MM.1S (cell line): ENCODE data around the gene DYNC1H1.
"Not testable (repeated sequence)": the region's sequence is repeated elsewhere in the genome, so short reads cannot be mapped to it uniquely, and the experiment has no call there.

Experiments used
- DNase-seq: peaks from one replicate; pipeline ENCODE4 v3.0.0-alpha.2; 2015
- H2AFZ ChIP-seq: fragments of 300-600 bp; sonication (generic); 2 replicates; pipeline ENCODE4 v1.6.0; 2016; ENCODE audit warnings: antibody characterized with exemption, low read length
- H3F3A ChIP-seq: fragments of 300-600 bp; sonication (generic); 2 replicates; pipeline ENCODE4 v1.6.1; 2016; ENCODE audit warnings: mild to moderate bottlenecking, antibody characterized with exemption, low read length, moderate library complexity, mixed read lengths; ENCODE audit not compliant: insufficient read depth
- H3K27ac ChIP-seq: fragments of 300-600 bp; sonication (generic); 2 replicates; pipeline ENCODE4 v1.5.1; 2016; ENCODE audit warnings: mild to moderate bottlenecking, low read length
- H3K27me3 ChIP-seq: fragments of 300-600 bp; sonication (generic); replicated peaks from 2 replicates; pipeline ENCODE4 v1.6.0; 2016; ENCODE audit warnings: low read length; ENCODE audit not compliant: insufficient read depth
- H3K36me3 ChIP-seq: fragments of 300-600 bp; sonication (generic); replicated peaks from 2 replicates; pipeline ENCODE4 v1.6.1; 2016; ENCODE audit warnings: mild to moderate bottlenecking, low read length, mixed read lengths; ENCODE audit not compliant: insufficient read depth
- H3K4me1 ChIP-seq: fragments of 300-600 bp; sonication (generic); 2 replicates; pipeline ENCODE4 v1.6.1; 2016; ENCODE audit warnings: low read length, mixed read lengths
- H3K4me2 ChIP-seq: fragments of 300-600 bp; sonication (generic); 2 replicates; pipeline ENCODE4 v1.6.0; 2016; ENCODE audit warnings: low read depth, low read length
- H3K4me3 ChIP-seq: fragments of 300-600 bp; sonication (generic); 2 replicates; pipeline ENCODE4 v1.5.1; 2016; ENCODE audit warnings: low read length, mixed read lengths
- H3K79me2 ChIP-seq: fragments of 300-600 bp; sonication (generic); 2 replicates; pipeline ENCODE4 v1.6.1; 2016; ENCODE audit warnings: mixed run types, low read length, mixed read lengths
- H3K9ac ChIP-seq: fragments of 300-600 bp; sonication (generic); 2 replicates; pipeline ENCODE4 v1.6.1; 2016; ENCODE audit warnings: low read length, mixed read lengths
- H3K9me2 ChIP-seq: fragments of 300-600 bp; sonication (generic); replicated peaks from 2 replicates; pipeline ENCODE4 v1.6.1; 2016; ENCODE audit warnings: mild to moderate bottlenecking, low read length, mixed read lengths; ENCODE audit not compliant: insufficient read depth
- H3K9me3 ChIP-seq: fragments of 300-600 bp; sonication (generic); replicated peaks from 2 replicates; pipeline ENCODE4 v1.6.1; 2016; ENCODE audit warnings: mild to moderate bottlenecking, low read length, mixed read lengths; ENCODE audit not compliant: insufficient read depth
- H4K20me1 ChIP-seq: fragments of 300-600 bp; sonication (generic); 2 replicates; pipeline ENCODE4 v1.6.1; 2016; ENCODE audit warnings: mild to moderate bottlenecking, low read length, moderate library complexity, mixed read lengths; ENCODE audit not compliant: insufficient read depth
- EZH2 ChIP-seq: fragments of 300-600 bp; sonication (generic); optimal IDR thresholded peaks from 2 replicates; pipeline ENCODE3; 2017; ENCODE audit warnings: low read depth, mild to moderate bottlenecking, antibody characterized with exemption, low read length, mixed read lengths
- EZH2phosphoT487 ChIP-seq: fragments of 300-600 bp; sonication (generic); IDR thresholded peaks from 2 replicates; pipeline ENCODE4 v1.6.1; 2018; ENCODE audit warnings: antibody characterized with exemption, low read length
- TF ChIP-seq, protein P1 (sequence below): fragments of 300-600 bp; sonication (generic); IDR thresholded peaks from 2 replicates; pipeline ENCODE4 v1.5.1; 2016; ENCODE audit warnings: antibody characterized with exemption, low read length, mixed read lengths

DYNC1H1 gene

DNA sequence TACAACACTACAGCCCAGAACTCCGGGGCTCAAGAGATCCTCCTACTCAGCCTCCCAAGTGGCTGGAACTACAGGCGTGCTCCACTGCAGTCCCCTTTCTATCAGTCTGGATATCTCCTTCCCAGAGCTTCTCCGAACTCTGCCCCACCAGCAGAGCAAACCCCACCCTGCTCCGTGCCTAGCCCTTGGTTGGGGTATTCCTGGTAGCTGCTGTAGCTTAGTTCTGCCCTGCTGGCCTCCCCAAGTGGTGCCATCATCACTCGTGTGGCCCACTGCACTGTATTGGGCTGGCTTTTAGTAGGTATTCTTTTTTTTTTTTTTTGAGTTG lies 113.0 kb downstream of the DYNC1H1 start:
- no peak for DNase-seq
- no peak overlapping the region for H3K4me2 ChIP-seq
- no peak overlapping the region for H2AFZ ChIP-seq
- no peaks in the 10 kb centered on the region for H3K79me2 ChIP-seq
- no peak overlapping the region for H3K4me3 ChIP-seq
- H3K36me3 ChIP-seq, result no peaks in the 10 kb centered on the region
- no peaks in the 10 kb centered on the region for H3K27me3 ChIP-seq
- H3K9me2 ChIP-seq, result no peaks in the 10 kb centered on the region
- TF ChIP-seq, protein P1, sequence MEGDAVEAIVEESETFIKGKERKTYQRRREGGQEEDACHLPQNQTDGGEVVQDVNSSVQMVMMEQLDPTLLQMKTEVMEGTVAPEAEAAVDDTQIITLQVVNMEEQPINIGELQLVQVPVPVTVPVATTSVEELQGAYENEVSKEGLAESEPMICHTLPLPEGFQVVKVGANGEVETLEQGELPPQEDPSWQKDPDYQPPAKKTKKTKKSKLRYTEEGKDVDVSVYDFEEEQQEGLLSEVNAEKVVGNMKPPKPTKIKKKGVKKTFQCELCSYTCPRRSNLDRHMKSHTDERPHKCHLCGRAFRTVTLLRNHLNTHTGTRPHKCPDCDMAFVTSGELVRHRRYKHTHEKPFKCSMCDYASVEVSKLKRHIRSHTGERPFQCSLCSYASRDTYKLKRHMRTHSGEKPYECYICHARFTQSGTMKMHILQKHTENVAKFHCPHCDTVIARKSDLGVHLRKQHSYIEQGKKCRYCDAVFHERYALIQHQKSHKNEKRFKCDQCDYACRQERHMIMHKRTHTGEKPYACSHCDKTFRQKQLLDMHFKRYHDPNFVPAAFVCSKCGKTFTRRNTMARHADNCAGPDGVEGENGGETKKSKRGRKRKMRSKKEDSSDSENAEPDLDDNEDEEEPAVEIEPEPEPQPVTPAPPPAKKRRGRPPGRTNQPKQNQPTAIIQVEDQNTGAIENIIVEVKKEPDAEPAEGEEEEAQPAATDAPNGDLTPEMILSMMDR, result no peak
- TF ChIP-seq EZH2phosphoT487 (no peak), EZH2 (no peak)
- no peak overlapping the region for H3K27ac ChIP-seq
- H3K4me1 ChIP-seq, result no peaks in the 10 kb centered on the region
- peaks cover 6% of the 10 kb centered on the region; the same call in 1 of the 2 replicates for H3F3A ChIP-seq
- H3K9ac ChIP-seq, result no peak overlapping the region
- no peaks in the 10 kb centered on the region for H3K9me3 ChIP-seq
- H4K20me1 ChIP-seq, result no peaks in the 10 kb centered on the region

DNA sequence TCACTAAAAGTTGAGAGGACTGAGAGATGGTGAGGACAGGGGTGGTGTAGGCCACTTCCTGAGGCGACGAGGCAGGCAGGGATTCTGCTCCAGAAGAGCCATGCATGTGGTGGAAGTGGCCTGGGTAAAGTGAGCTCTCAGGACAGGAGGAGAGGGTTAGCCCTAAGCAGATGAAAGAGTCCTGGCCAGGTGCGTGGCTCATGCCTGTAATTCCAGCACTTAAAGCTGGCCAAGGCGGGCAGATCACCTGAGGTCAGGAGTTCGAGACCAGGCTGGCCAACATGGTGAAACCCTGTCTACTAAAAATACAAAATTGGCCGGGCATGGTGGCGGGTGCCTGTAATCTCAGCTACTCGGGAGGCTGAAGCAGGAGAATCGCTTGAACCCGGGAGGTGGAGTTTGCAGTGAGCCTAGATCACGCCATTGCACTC lies 114.0 kb downstream of the DYNC1H1 start:
- H3K27ac ChIP-seq, H3K9me2 ChIP-seq, H3K4me2 ChIP-seq, H3K4me3 ChIP-seq, H3K27me3 ChIP-seq, H2AFZ ChIP-seq, H3K4me1 ChIP-seq, H3F3A ChIP-seq, H3K9ac ChIP-seq, DNase-seq, H4K20me1 ChIP-seq, H3K79me2 ChIP-seq, H3K36me3 ChIP-seq, H3K9me3 ChIP-seq: not testable (repeated sequence)

DNA sequence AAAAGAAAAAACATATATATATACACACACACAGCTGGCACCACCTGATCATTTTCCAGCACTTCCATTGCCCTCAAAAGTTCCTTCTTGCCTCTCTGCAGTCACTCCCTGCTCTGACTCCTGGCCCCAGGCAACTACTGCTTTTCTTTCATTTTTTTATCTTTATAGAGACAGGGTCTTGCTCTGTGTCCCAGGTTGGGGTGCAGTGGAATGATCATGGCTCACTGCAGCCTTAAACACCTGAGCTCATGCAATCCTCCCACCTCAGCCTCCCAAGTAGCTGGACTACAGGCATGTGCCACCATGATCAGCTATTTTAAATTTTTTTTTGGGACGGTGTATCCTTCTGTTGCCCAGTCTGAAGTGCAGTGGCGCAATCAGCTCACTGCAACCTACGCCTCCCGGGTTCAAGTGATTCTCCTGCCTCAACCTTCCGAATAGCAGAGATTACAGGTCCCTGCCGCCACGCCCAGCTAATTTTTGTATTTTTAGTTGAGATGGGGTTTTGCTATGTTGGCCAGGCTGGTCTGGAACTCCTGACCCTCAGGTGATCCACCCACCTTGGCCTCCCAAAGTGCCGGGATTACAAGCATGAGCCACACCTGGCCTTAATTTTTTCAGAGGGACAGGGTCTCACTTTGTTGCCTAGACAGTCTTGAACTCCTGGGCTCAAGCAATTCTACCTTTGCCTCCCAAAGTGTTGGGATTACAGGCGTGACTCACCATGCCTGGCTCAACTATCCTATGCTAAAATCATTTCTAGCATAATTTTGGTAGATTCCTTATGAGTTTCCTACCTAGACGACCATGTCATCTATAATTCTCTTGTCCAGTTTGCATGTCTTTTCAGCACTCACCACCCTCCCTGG lies 114.7 kb downstream of the DYNC1H1 start:
- peaks cover 4% of the 10 kb centered on the region; the same call in 1 of the 2 replicates for H3K36me3 ChIP-seq
- peaks cover 10% of the 10 kb centered on the region; the same call in 1 of the 2 replicates for H3F3A ChIP-seq
- H2AFZ ChIP-seq, result no peak overlapping the region

DNA sequence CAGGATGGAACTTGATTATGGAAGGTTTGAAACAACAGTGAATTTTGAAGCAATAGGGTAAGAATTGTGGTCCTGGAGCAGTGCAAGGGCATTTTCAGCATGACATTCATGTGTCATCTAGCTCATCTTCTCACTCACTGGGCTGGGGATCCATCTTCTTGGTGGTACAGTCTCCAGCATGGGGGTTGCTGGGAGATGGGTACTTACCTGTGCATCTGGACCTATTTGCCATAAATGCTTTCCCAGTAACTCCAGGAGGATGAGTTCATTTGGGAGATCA lies 115.3 kb downstream of the DYNC1H1 start:
- no peak overlapping the region for H3K9ac ChIP-seq
- H3K4me3 ChIP-seq, result no peak overlapping the region
- H3K79me2 ChIP-seq, result peaks cover 11% of the 10 kb centered on the region
- H3K4me1 ChIP-seq, result no peaks in the 10 kb centered on the region
- TF ChIP-seq EZH2phosphoT487, result no peak
- no peak for TF ChIP-seq EZH2
- TF ChIP-seq, protein P1, result no peak
- peaks cover 4% of the 10 kb centered on the region; the same call in 1 of the 2 replicates for H3K36me3 ChIP-seq
- no peak overlapping the region for H2AFZ ChIP-seq
- no peaks in the 10 kb centered on the region for H3K9me2 ChIP-seq
- no peak for DNase-seq
- no peak overlapping the region for H3K27ac ChIP-seq
- H3F3A ChIP-seq, result peaks cover 10% of the 10 kb centered on the region; the same call in 1 of the 2 replicates
- H3K27me3 ChIP-seq, result no peaks in the 10 kb centered on the region
- H4K20me1 ChIP-seq, result no peaks in the 10 kb centered on the region
- no peaks in the 10 kb centered on the region for H3K9me3 ChIP-seq
- H3K4me2 ChIP-seq, result no peak overlapping the region

More for the DNA sequence above, 114.7 kb downstream of the DYNC1H1 start:
- Histone ChIP-seq H3K9ac (no peak overlapping the region), H3K4me2 (no peak overlapping the region), H4K20me1 (no peaks in the 10 kb centered on the region), H3K4me3 (no peak overlapping the region), H3K27ac (no peak overlapping the region), H3K79me2 (peaks cover 7% of the 10 kb centered on the region), H3K4me1 (no peaks in the 10 kb centered on the region), H3K9me3 (no peaks in the 10 kb centered on the region), H3K27me3 (no peaks in the 10 kb centered on the region), H3K9me2 (no peaks in the 10 kb centered on the region)
- no peak for DNase-seq
- TF ChIP-seq EZH2phosphoT487 (no peak), EZH2 (no peak)
- TF ChIP-seq, protein P1, result no peak
